Cardiac fibroblast (primary cell): ENCODE data around the gene KIF22.

Experiments
- DNase-seq, 2 donors: peaks; one replicate each; pipeline versions ENCODE4 v3.0.0 to v3.0.0-alpha.2; 2010; ENCODE audit warnings: low read depth in 2 of 2
- H3K4me3 ChIP-seq, 2 donors: replicated peaks in 1 of 2; 1 replicate in 1 of 2; 2 replicates in 1 of 2; pipeline ENCODE4 v1.5.1; 2011; ENCODE audit warnings: low read depth in 2 of 2, low read length in 2 of 2, mild to moderate bottlenecking in 2 of 2, moderate library complexity in 1 of 2
- CTCF ChIP-seq: IDR thresholded peaks from one replicate; pipeline ENCODE4 v1.5.1; 2011; ENCODE audit warnings: low read depth, mild to moderate bottlenecking, low read length, inconsistent platforms

Gene KIF22

GRCh38 chr16:29806641-29807425 lies 16.3 kb downstream of the KIF22 start:
- peak in 1 of 2 donors; percentile 40 for DNase-seq
- TF ChIP-seq CTCF, result no peak
- H3K4me3 ChIP-seq, result peak overlapping the region; percentile 65 to 69

DNA sequence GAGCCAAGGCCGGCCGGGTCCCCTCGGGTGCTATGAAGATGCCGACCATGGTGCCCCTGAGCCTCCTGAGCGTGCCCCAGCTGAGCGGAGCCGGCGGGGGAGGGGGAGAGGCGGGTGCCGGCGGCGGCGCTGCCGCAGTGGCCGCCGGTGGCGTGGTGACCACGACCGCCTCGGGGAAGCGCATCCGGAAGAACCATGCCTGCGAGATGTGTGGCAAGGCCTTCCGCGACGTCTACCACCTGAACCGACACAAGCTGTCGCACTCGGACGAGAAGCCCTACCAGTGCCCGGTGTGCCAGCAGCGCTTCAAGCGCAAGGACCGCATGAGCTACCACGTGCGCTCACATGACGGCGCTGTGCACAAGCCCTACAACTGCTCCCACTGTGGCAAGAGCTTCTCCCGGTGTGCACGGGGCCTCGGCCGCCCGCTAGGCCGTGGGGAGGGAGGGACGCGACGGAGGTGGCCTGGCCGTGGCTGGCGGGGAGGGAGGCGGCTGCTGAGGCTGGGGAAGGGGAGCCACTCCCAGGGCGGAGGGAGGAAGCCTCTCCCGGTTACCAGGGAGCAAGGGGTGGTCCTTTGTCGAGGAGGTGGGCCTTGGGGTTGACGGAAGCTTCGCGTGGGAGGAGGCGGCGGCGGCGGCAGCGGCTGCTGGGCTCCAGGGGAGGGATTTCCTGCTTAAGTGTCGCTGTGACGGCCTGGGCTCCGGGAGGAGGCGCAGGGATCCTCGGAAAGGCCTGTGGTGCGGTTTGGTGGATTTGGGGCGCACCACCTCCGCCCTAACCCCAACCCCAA lies 17.1 kb downstream of the KIF22 start:
- DNase-seq, result peak; percentile 96
- peak; percentile 50 for TF ChIP-seq CTCF
- peak overlapping the region; percentile 52 to 69 for H3K4me3 ChIP-seq

GRCh38 chr16:29808219-29808900 lies 17.8 kb downstream of the KIF22 start:
- no peak for TF ChIP-seq CTCF
- H3K4me3 ChIP-seq, result peak overlapping the region; percentile 52 to 69
- no peak for DNase-seq

DNA sequence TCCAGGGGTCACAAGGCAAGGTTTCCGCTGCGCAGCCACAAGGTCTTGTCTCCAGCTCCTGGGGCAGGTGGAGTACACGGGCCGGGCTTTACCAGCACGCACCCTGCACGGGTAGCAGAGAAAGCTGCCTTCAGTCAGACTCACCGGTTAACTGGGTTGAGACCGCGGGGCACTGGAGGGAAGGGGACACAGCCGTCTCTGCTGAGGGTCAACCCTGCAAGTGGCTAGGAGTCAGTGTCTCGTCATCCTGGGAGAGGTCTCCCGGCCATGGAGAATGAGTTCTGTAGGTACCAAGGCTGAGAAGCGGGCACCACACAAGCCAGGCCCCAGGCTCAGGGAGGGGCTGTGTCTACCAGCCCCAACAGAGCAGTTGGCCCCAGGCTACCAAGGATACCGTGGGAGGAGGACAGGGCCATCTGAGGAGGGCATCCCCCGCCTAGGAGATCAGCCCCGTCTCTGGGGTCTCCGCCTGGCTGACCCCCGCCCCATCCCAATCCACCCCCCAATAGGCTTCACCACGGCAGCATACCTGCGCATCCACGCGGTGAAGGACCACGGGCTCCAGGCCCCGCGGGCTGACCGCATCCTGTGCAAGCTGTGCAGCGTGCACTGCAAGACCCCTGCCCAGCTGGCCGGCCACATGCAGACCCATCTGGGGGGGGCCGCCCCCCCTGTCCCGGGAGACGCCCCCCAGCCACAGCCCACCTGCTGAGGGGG lies 18.6 kb downstream of the KIF22 start:
- no peak for TF ChIP-seq CTCF
- peak overlapping the region; percentile 52 to 69 for H3K4me3 ChIP-seq
- no peak for DNase-seq

DNA sequence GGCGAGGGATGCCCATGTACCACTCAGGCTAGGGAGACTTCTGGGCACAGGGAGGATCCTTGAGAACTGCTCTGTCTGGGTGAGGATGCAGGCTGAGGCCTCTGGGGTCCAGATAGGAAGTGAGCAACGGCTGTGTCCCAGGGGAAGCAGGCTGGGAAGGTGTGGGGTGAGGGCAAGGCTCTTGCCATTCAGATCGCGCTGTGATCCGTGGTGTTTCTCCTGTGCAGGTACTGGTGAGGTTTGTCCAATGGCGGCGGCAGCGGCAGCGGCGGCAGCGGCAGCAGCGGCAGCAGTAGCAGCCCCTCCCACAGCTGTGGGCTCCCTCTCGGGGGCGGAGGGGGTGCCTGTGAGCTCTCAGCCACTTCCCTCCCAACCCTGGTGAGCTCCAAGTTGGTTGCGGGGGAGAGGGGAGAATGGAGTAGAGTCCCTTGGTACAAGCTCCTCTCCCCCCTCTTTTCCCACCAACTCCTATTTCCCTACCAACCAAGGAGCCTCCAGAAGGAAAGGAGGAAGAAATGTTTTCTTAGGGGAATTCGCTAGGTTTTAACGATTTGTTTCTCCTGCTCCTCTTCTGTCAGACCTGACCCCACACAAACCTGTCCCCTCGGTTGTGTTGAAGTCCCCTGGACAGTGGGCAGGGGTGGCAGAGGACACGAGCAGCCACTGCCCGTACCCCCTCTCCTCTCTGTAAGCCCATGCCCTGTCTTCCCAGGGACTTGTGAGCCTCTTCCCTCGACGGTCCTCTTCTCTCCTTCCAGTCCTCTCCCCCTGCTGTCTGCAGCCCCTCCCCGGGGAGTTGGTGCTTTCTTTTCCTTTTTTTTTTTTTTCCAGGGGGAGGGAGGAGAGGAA lies 19.5 kb downstream of the KIF22 start:
- DNase-seq, result peak in 1 of 2 donors; percentile 75
- H3K4me3 ChIP-seq, result peak overlapping the region in 1 of 2 donors; percentile 28
- TF ChIP-seq CTCF, result no peak
